Hepatocyte (in vitro differentiated cells): ENCODE results near the gene GMNC. TPM values are rescaled to one million over a fixed set of nuclear protein-coding genes. Genes with fewer than 3 reads are reported as not detected.

Experiments
- DNase-seq: peaks from one replicate; pipeline ENCODE4 v3.0.0-alpha.2; 2016; ENCODE audit warnings: low spot score
- H2AFZ ChIP-seq: fragments of 200-600 bp; sonication (generic); 2 replicates; pipeline ENCODE4 v1.6.0; 2016; ENCODE audit warnings: antibody characterized with exemption, mild to moderate bottlenecking
- H3K27ac ChIP-seq: fragments of 200-600 bp; sonication (generic); 2 replicates; pipeline ENCODE4 v1.5.1; 2016; ENCODE audit warnings: mild to moderate bottlenecking
- H3K27me3 ChIP-seq: fragments of 200-600 bp; sonication (generic); 2 replicates; pipeline ENCODE4 v1.6.1; 2016
- H3K36me3 ChIP-seq: fragments of 200-600 bp; sonication (generic); replicated peaks from 2 replicates; pipeline ENCODE4 v1.5.1; 2016; ENCODE audit warnings: low read depth; ENCODE audit not compliant: insufficient read depth
- H3K4me1 ChIP-seq: fragments of 200-600 bp; sonication (generic); 2 replicates; pipeline ENCODE4 v1.5.1; 2016; ENCODE audit warnings: mild to moderate bottlenecking, moderate library complexity; ENCODE audit not compliant: insufficient read depth
- H3K4me2 ChIP-seq: fragments of 200-600 bp; sonication (generic); 2 replicates; pipeline ENCODE4 v1.6.0; 2016
- H3K4me3 ChIP-seq: fragments of 200-600 bp; sonication (generic); 2 replicates; pipeline ENCODE4 v1.5.1; 2016; ENCODE audit warnings: mild to moderate bottlenecking
- H3K79me2 ChIP-seq: fragments of 200-600 bp; sonication (generic); 2 replicates; pipeline ENCODE4 v1.6.0; 2017; ENCODE audit warnings: mild to moderate bottlenecking
- H3K9me2 ChIP-seq: fragments of 200-600 bp; sonication (generic); replicated peaks from 2 replicates; pipeline ENCODE4 v1.6.0; 2017; ENCODE audit warnings: mild to moderate bottlenecking; ENCODE audit not compliant: insufficient read depth
- H3K9me3 ChIP-seq: fragments of 200-600 bp; sonication (generic); 2 replicates; pipeline ENCODE4 v1.5.1; 2016; ENCODE audit warnings: low read depth, mild to moderate bottlenecking
- H4K20me1 ChIP-seq: fragments of 200-600 bp; sonication (generic); 2 replicates; pipeline ENCODE4 v1.6.0; 2016; ENCODE audit warnings: mild to moderate bottlenecking; ENCODE audit not compliant: insufficient read depth, poor library complexity, severe bottlenecking
- EZH2 ChIP-seq: fragments of 200-600 bp; sonication (generic); IDR thresholded peaks from 2 replicates; pipeline ENCODE4 v1.6.1; 2016; ENCODE audit warnings: antibody characterized with exemption, mild to moderate bottlenecking, borderline replicate concordance
- EZH2phosphoT487 ChIP-seq: fragments of 200-600 bp; sonication (generic); IDR thresholded peaks from one replicate; pipeline ENCODE4 v1.6.1; 2018; ENCODE audit warnings: antibody characterized with exemption, mild to moderate bottlenecking, low read depth, moderate library complexity; ENCODE audit not compliant: unreplicated experiment, severe bottlenecking
- WGBS: methylation state at CpG from one replicate; pipeline ENCODE4 v1.1.6; 2016; ENCODE audit warnings: low lambda C conversion rate; ENCODE audit errors: missing lambda C conversion rate; 5-methylcytosine and 5-hydroxymethylcytosine counted together
- polyA plus RNA-seq: library from polyadenylated mRNA; unstranded; fragments of >200 nt; fragmentation: Nextera tagmentation; extraction: Ambion mirVana; gene quantifications from 2 replicates; pipeline ENCODE4 v1.2.1, GENCODE V29; 2016
- total RNA-seq: library from RNA; depleted of rRNA; stranded (reverse); fragments of >200 nt; gene quantifications from 2 replicates; pipeline ENCODE4 v1.2.3, GENCODE V29; 2014
- TF ChIP-seq, protein P1 (sequence below): fragments of 200-600 bp; sonication (generic); IDR thresholded peaks from 2 replicates; pipeline ENCODE4 v1.5.1; 2016; ENCODE audit warnings: antibody characterized with exemption, mild to moderate bottlenecking; ENCODE audit not compliant: poor library complexity

The GMNC gene
- total and polyA plus RNA-seq, 2 experiments from 2014 or later, result 0.86 to 0.90 TPM

DNA sequence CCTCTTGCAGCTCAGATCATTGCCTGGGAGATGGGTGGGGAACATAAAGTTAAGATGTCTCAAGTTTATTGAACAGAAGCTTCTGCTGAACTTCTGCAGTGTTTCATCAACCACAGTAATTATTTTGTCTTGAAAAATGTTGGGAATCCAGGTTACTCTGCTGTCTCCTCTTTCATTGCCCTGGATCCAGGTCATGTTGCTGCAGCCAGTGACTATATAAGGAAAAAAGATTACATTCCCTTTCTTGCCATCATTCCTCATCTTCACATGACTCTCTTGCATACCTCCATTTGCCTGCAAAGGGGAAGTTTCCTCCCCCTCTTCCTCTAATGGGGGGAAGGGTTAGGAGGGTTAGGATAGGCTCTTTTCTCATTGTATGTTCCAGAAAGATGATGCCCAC lies 15.1 kb downstream of the GMNC start:
- TF ChIP-seq EZH2 (no peak), EZH2phosphoT487 (no peak)
- TF ChIP-seq, protein P1, sequence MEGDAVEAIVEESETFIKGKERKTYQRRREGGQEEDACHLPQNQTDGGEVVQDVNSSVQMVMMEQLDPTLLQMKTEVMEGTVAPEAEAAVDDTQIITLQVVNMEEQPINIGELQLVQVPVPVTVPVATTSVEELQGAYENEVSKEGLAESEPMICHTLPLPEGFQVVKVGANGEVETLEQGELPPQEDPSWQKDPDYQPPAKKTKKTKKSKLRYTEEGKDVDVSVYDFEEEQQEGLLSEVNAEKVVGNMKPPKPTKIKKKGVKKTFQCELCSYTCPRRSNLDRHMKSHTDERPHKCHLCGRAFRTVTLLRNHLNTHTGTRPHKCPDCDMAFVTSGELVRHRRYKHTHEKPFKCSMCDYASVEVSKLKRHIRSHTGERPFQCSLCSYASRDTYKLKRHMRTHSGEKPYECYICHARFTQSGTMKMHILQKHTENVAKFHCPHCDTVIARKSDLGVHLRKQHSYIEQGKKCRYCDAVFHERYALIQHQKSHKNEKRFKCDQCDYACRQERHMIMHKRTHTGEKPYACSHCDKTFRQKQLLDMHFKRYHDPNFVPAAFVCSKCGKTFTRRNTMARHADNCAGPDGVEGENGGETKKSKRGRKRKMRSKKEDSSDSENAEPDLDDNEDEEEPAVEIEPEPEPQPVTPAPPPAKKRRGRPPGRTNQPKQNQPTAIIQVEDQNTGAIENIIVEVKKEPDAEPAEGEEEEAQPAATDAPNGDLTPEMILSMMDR, result no peak
- no peaks in the 10 kb centered on the region for H3K36me3 ChIP-seq
- no peaks in the 10 kb centered on the region for H4K20me1 ChIP-seq
- H3K79me2 ChIP-seq, result no peaks in the 10 kb centered on the region
- H3K9me3 ChIP-seq, result no peaks in the 10 kb centered on the region
- H3K4me1 ChIP-seq, result no peaks in the 10 kb centered on the region
- H3K27me3 ChIP-seq, result no peaks in the 10 kb centered on the region
- H3K27ac ChIP-seq, result no peak overlapping the region
- H2AFZ ChIP-seq, result no peak overlapping the region
- H3K4me3 ChIP-seq, result no peak overlapping the region
- no peaks in the 10 kb centered on the region for H3K9me2 ChIP-seq
- H3K4me2 ChIP-seq, result no peak overlapping the region
- no peak for DNase-seq

DNA sequence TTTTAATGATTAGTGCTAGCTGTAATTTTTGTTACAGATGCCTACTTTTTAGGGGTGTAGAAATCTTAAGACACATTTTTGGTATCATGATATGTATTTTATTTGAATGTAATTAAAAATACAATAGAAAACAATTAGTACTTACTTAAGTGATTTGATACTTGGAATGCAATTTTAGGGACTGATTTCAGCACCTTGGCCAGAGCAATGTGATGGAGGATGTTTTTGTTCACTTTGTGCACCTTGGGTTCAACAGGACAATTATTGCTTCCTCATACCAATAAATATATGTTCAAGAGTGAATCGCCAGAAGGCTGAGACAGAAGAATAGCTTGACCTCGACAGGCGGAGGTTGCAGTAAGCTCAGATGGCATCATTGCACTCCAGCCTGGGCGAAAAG lies 22.3 kb downstream of the GMNC start:
- no peaks in the 10 kb centered on the region for H3K9me2 ChIP-seq
- no peak overlapping the region for H3K4me3 ChIP-seq
- H3K27me3 ChIP-seq, result no peaks in the 10 kb centered on the region
- H3K4me2 ChIP-seq, result no peak overlapping the region
- no peaks in the 10 kb centered on the region for H3K4me1 ChIP-seq
- no peaks in the 10 kb centered on the region for H4K20me1 ChIP-seq
- no peaks in the 10 kb centered on the region for H3K9me3 ChIP-seq
- WGBS, result 70% methylated on average over 4 of the region's 4 CpGs
- no peaks in the 10 kb centered on the region for H3K79me2 ChIP-seq
- no peaks in the 10 kb centered on the region for H3K36me3 ChIP-seq
- DNase-seq, result no peak
- no peak for TF ChIP-seq EZH2phosphoT487
- no peak for TF ChIP-seq EZH2
- TF ChIP-seq, protein P1, result no peak
- H3K27ac ChIP-seq, result no peak overlapping the region
- no peak overlapping the region for H2AFZ ChIP-seq

DNA sequence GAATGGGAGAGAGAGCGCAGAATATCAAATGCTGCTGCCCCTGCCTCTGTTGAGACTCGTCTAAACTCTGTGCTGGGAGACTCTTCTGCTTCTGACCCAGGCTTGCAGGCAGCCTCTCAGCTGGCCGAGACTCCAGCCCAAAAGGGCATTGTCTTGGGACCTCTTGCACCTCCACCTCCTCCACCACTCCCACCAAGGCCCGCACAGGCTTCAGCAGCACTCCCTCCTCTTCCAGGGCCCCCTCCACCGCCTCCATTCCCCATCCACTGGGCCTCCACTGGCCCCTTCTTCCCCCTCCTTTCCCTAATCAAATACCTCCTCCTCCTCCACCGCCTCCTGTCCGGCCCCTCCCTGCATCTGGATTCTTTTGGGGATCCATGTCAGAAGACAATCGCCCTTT lies 31.3 kb downstream of the GMNC start:
- H3K79me2 ChIP-seq, result no peaks in the 10 kb centered on the region
- H3K27ac ChIP-seq, result no peak overlapping the region
- no peaks in the 10 kb centered on the region for H3K4me1 ChIP-seq
- no peaks in the 10 kb centered on the region for H3K9me3 ChIP-seq
- no peaks in the 10 kb centered on the region for H3K36me3 ChIP-seq
- no peak overlapping the region for H3K4me2 ChIP-seq
- H3K27me3 ChIP-seq, result no peaks in the 10 kb centered on the region
- H2AFZ ChIP-seq, result no peak overlapping the region
- H4K20me1 ChIP-seq, result no peaks in the 10 kb centered on the region
- WGBS, result 82% methylated on average over 6 of the region's 8 CpGs
- H3K4me3 ChIP-seq, result no peak overlapping the region
- TF ChIP-seq EZH2phosphoT487, result no peak
- TF ChIP-seq, protein P1, result no peak
- TF ChIP-seq EZH2, result no peak
- no peak for DNase-seq
- H3K9me2 ChIP-seq, result no peaks in the 10 kb centered on the region

DNA sequence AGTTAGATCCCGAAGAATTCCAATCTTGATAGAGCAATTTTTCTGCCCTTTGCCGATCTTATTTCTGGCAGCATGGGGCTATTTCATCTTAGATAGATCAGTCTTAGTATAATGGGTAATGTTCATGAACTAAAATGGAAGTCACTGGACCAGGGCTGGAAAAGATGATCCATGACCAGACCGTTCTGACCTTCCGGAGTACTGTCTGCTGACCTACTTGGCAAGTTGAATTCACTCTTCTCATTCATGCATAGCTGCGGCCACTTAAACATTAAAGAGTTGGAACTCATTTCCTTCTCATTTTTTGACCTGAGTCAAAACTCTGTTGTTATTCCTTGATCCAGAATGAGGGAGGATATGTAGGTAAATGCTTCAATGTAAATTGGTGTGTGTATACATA lies 32.5 kb downstream of the GMNC start:
- H4K20me1 ChIP-seq, result no peaks in the 10 kb centered on the region
- H3K27ac ChIP-seq, result no peak overlapping the region
- DNase-seq, result no peak
- no peaks in the 10 kb centered on the region for H3K9me2 ChIP-seq
- no peaks in the 10 kb centered on the region for H3K9me3 ChIP-seq
- H2AFZ ChIP-seq, result no peak overlapping the region
- no peak overlapping the region for H3K4me2 ChIP-seq
- 95% methylated on average over 5 of the region's 5 CpGs for WGBS
- TF ChIP-seq, protein P1, result no peak
- TF ChIP-seq EZH2 (no peak), EZH2phosphoT487 (no peak)
- no peaks in the 10 kb centered on the region for H3K27me3 ChIP-seq
- H3K36me3 ChIP-seq, result no peaks in the 10 kb centered on the region
- no peaks in the 10 kb centered on the region for H3K4me1 ChIP-seq
- no peaks in the 10 kb centered on the region for H3K79me2 ChIP-seq
- H3K4me3 ChIP-seq, result no peak overlapping the region
